ACC112 (cell line): ENCODE results near the gene EGFR.

Source experiments
- H2AFZ ChIP-seq: fragments of 200-600 bp; sonication (generic); one replicate; pipeline ENCODE4 v1.6.0; 2017; ENCODE audit warnings: antibody characterized with exemption, low read length; ENCODE audit not compliant: unreplicated experiment
- H3K27ac ChIP-seq: fragments of 200-600 bp; sonication (generic); 2 replicates; pipeline ENCODE4 v1.5.1; 2014; ENCODE audit warnings: low read depth, mild to moderate bottlenecking, antibody characterized with exemption, low read length, moderate library complexity
- H3K27me3 ChIP-seq: fragments of 200-600 bp; sonication (generic); 2 replicates; pipeline ENCODE4 v1.6.1; 2014; ENCODE audit warnings: mild to moderate bottlenecking, antibody characterized with exemption, low read length, moderate library complexity, mixed read lengths; ENCODE audit not compliant: insufficient read depth
- H3K36me3 ChIP-seq: fragments of 200-600 bp; sonication (generic); 2 replicates; pipeline ENCODE4 v1.6.1; 2016; ENCODE audit warnings: mild to moderate bottlenecking, antibody characterized with exemption, low read length, moderate library complexity, mixed read lengths; ENCODE audit not compliant: insufficient read depth
- H3K4me1 ChIP-seq: fragments of 200-600 bp; sonication (generic); one replicate; pipeline ENCODE4 v1.6.1; 2016; ENCODE audit warnings: low read length, mixed read lengths; ENCODE audit not compliant: insufficient read depth, unreplicated experiment, control insufficient read depth
- H3K4me3 ChIP-seq: fragments of 200-600 bp; sonication (generic); 2 replicates; pipeline ENCODE4 v1.5.1; 2014; ENCODE audit warnings: mild to moderate bottlenecking, low read depth, low read length
- H3K79me2 ChIP-seq: fragments of 200-600 bp; sonication (generic); one replicate; pipeline ENCODE4 v1.6.0; 2016; ENCODE audit warnings: low read length; ENCODE audit not compliant: control insufficient read depth, unreplicated experiment, insufficient read depth

The EGFR gene

DNA sequence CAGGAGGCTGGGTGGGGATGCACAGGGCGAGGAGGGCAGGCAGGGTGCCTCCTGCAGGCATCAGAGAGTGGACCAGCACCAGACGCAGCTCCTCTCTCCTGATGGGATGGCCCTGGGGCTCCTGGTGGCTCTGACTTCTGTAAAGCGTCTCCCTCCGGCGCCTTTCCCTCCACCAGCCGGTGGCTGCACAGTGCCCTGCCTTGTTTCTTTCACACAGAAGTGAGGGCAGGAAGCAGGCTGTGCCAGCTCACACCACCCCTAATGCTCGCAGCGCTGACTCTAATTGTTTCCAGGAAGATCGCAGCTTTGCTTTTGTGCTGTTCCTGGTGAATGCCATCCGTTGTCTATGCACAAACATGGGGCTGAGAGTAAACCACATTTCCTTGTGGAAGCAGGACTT, 194.0 kb downstream of the EGFR start:
- no peaks in the 10 kb centered on the region for H3K4me1 ChIP-seq
- H3K27ac ChIP-seq: no peak overlapping the region
- H3K27me3 ChIP-seq: no peaks in the 10 kb centered on the region
- no peak overlapping the region for H2AFZ ChIP-seq
- no peak overlapping the region for H3K4me3 ChIP-seq
- no peaks in the 10 kb centered on the region for H3K79me2 ChIP-seq
- H3K36me3 ChIP-seq: peaks cover 18% of the 10 kb centered on the region

GRCh38 chr7:55214707-55215106, 195.9 kb downstream of the EGFR start:
- peaks cover 5% of the 10 kb centered on the region for H3K36me3 ChIP-seq
- H3K27me3 ChIP-seq: no peaks in the 10 kb centered on the region
- H3K27ac ChIP-seq: no peak overlapping the region
- H3K79me2 ChIP-seq: no peaks in the 10 kb centered on the region
- H3K4me3 ChIP-seq: no peak overlapping the region
- H2AFZ ChIP-seq: no peak overlapping the region
- H3K4me1 ChIP-seq: no peaks in the 10 kb centered on the region

DNA sequence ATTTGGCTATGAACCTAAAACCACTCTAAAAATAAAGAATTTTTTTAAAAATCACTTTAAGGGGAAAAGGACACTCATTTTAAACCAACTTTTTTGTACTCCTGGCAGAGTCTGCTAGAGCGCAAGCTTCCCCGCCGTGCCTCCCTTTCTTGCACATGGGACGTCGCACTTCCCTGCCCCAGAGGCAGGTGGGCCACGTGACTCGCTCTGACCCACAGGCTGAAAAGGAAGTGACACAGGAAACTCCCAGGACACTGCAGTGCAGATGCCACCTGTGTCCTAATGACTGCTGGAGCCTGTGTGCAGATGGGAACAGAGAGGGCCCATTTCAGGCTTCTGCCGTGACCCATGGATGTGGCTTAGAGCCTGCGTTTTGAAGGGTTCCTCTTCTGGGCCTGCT, 204.2 kb downstream of the EGFR start:
- Histone ChIP-seq H3K27me3 (peaks cover 26% of the 10 kb centered on the region), H3K4me1 (no peaks in the 10 kb centered on the region), H3K4me3 (no peak overlapping the region), H2AFZ (no peak overlapping the region), H3K79me2 (no peaks in the 10 kb centered on the region), H3K27ac (no peak overlapping the region), H3K36me3 (no peaks in the 10 kb centered on the region)

GRCh38 chr7:55224111-55224510, 205.3 kb downstream of the EGFR start:
- H3K4me3 ChIP-seq: no peak overlapping the region
- H3K27ac ChIP-seq: no peak overlapping the region
- H2AFZ ChIP-seq: no peak overlapping the region
- no peaks in the 10 kb centered on the region for H3K79me2 ChIP-seq
- peaks cover 35% of the 10 kb centered on the region for H3K27me3 ChIP-seq
- H3K4me1 ChIP-seq: no peaks in the 10 kb centered on the region
- H3K36me3 ChIP-seq: no peaks in the 10 kb centered on the region

- Histone ChIP-seq H3K27ac (no peak overlapping the region), H3K4me1 (no peaks in the 10 kb centered on the region), H3K4me3 (no peak overlapping the region), H3K79me2 (no peaks in the 10 kb centered on the region), H2AFZ (no peak overlapping the region), H3K36me3 (no peaks in the 10 kb centered on the region), H3K27me3 (peaks cover 42% of the 10 kb centered on the region)
These were observed 206.0 kb downstream of the EGFR start for GRCh38 chr7:55224810-55225209.

DNA sequence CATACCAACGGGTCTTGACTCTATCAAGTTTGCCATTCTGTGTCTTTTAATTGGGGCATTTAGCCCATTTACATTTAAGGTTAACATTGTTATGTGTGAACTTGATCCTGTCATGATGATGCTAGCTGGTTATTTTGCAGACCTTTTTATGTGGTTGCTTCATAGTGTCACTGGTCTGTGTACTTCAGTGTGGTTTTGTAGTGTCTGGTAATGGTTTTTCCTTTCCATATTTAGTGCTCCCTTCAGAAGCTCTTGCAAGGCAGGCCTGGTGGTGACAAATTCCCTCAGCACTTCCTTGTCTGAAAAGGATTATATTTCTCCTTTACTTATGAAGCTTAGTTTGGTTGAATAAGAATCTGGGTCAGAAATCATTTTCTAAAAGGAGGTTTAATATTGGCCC, 211.2 kb downstream of the EGFR start:
- Histone ChIP-seq H3K36me3 (no peaks in the 10 kb centered on the region), H3K79me2 (no peaks in the 10 kb centered on the region), H3K4me3 (no peak overlapping the region), H2AFZ (no peak overlapping the region), H3K27me3 (peaks cover 58% of the 10 kb centered on the region), H3K27ac (no peak overlapping the region), H3K4me1 (no peaks in the 10 kb centered on the region)

GRCh38 chr7:55231736-55232280, 213.0 kb downstream of the EGFR start:
- H2AFZ ChIP-seq: no peak overlapping the region
- H3K36me3 ChIP-seq: no peaks in the 10 kb centered on the region
- H3K4me1 ChIP-seq: no peaks in the 10 kb centered on the region
- no peak overlapping the region for H3K4me3 ChIP-seq
- H3K27me3 ChIP-seq: peaks cover 60% of the 10 kb centered on the region
- H3K79me2 ChIP-seq: no peaks in the 10 kb centered on the region
- no peak overlapping the region for H3K27ac ChIP-seq

GRCh38 chr7:55233001-55233400, 214.2 kb downstream of the EGFR start:
- H3K36me3 ChIP-seq: no peaks in the 10 kb centered on the region

GRCh38 chr7:55234408-55234807, 215.6 kb downstream of the EGFR start:
- H3K79me2 ChIP-seq: no peaks in the 10 kb centered on the region
- H3K4me1 ChIP-seq: no peaks in the 10 kb centered on the region
- H3K27ac ChIP-seq: no peak overlapping the region
- H3K36me3 ChIP-seq: no peaks in the 10 kb centered on the region
- H3K4me3 ChIP-seq: no peak overlapping the region
- peaks cover 53% of the 10 kb centered on the region for H3K27me3 ChIP-seq
- no peak overlapping the region for H2AFZ ChIP-seq

More at GRCh38 chr7:55233001-55233400, 214.2 kb downstream of the EGFR start:
- H3K27me3 ChIP-seq: peaks cover 56% of the 10 kb centered on the region
- H3K4me1 ChIP-seq: no peaks in the 10 kb centered on the region
- no peak overlapping the region for H2AFZ ChIP-seq
- H3K27ac ChIP-seq: no peak overlapping the region
- no peaks in the 10 kb centered on the region for H3K79me2 ChIP-seq
- no peak overlapping the region for H3K4me3 ChIP-seq

- H3K4me3 ChIP-seq: no peak overlapping the region
- H3K27ac ChIP-seq: no peak overlapping the region
- H3K4me1 ChIP-seq: no peaks in the 10 kb centered on the region
- H3K79me2 ChIP-seq: no peaks in the 10 kb centered on the region
- H2AFZ ChIP-seq: no peak overlapping the region
- H3K36me3 ChIP-seq: no peaks in the 10 kb centered on the region
- H3K27me3 ChIP-seq: peaks cover 46% of the 10 kb centered on the region
These were observed 216.3 kb downstream of the EGFR start for GRCh38 chr7:55235115-55235514.

DNA sequence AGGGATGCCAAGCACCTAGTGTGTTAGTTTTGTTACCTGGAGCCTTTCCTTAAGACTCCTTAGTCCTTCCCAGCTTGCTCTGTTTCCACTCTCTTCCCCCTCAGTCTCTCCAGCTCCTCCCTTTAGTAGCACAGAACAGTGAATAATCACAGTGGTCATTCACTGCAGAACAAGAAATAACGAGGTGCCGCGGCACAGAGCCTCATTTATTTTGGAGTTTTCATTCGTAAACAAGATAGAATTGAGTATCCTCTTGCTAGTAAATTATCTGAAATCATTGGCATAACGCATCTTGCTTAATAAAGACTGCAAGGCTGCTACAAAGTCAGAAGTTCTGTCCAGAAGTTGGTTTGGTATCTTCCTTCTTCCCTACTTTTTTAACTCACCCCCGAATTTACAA, 217.0 kb downstream of the EGFR start:
- H3K79me2 ChIP-seq: no peaks in the 10 kb centered on the region

More for the DNA sequence above, 217.0 kb downstream of the EGFR start:
- no peaks in the 10 kb centered on the region for H3K36me3 ChIP-seq
- H3K27me3 ChIP-seq: peaks cover 39% of the 10 kb centered on the region
- no peaks in the 10 kb centered on the region for H3K4me1 ChIP-seq
- H3K27ac ChIP-seq: no peak overlapping the region
- H2AFZ ChIP-seq: no peak overlapping the region
- no peak overlapping the region for H3K4me3 ChIP-seq
